GM19240 (cell line): Measurements from ENCODE around the gene SRXN1.
A peak's percentile ranks its signal among the peaks of the same experiment; 100 is the strongest.
"Not testable (repeated sequence)": the region's sequence is repeated elsewhere in the genome, so short reads cannot be mapped to it uniquely, and the experiment has no call there.

Source experiments
- DNase-seq: peaks from one replicate; pipeline ENCODE4 v3.0.0; 2011; ENCODE audit warnings: low spot score; ENCODE audit not compliant: insufficient read length

Gene SRXN1

DNA sequence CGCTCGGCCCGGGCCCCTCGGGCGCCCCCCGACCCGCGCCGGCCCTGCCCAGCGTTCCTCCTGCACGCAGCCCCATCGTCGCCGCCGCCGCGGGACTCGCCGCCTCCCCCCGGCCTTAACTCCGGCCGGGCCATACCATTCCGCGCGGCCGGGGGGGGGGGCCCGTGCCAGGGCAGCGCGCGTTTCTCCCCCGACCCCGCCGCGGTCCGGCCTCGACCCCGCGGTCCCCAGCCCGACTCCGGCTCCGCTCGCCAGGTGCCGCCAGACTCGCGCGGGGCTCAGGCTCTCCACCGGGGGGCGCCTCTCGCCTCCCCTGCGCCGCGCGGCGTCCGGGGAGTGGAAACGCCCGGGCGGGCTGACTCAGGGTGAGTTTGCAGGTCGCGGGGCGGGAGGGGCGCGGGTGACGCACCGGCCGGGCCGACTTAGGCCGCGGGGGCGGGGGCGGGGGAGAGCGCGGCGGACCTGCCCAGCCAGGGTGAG is at the start of gene SRXN1:
Gene SRXN1, minus strand, starts transcription at position 91 of the 480 bp plus-strand sequence. Its CDS starts 15 bp downstream, at position 76.
- peak; percentile 90 for DNase-seq

DNA sequence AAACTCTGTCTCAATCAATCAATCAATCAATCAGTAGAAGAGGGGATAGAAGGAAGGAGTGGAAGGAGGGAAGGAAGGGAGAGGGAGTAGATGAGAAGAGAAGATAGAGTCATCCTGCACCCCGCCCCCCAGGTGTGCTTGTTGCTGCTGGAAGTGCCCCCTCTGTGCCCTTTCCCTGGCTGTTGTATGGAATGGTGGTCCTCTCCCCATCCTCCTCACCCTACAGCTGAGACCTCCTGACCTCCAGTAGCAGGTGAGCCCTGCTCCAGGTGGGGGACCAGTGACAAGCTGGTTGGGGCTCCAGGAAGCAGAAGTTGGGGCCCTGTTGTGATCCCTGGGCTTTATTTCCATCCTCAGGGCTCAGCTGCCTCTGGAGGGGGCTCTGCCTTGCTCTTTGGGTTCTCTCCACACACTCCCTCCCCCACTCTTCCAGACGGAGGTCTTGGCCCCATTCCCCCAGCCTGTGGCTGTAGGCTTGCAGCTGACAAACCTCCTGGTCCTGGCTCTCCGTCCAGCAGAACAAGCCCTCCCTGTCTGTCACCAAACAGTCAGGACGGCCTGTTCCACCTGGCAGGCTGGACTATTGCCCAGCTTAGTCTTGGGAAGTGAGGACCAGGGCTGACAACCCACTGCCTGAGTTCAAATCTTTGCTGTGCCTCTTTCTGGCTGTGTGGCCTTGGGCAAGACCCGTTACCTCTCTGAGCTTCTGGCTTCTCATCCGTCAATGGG is 48.6 kb upstream of the SRXN1 start:
- DNase-seq: no peak

DNA sequence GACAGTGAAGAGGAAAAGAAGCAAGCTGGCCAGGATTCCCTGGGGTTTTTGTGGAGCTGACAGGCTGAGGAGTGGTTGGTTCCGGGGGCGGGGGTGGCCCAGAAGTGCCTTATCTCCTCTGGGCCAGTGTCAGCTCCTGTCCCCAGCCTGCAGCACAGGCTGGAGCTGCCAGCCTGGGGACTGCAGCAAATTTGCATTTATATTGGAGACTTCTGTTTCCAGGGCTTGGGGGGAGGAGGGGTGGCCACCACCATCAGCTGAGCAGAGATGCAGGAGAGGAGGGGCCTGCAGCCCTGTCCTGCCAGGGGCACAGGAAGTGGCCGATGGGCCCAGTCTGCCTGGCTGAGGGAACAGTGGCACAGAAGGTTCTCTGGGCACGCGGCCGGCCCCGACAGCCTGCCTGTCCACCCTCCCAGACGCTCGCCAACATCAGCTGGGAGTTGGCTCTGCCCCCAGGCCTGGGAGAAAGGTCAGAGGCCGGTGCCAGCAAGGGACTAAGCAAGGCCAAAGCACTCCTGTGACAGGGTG is 46.9 kb upstream of the SRXN1 start:
- no peak for DNase-seq

DNA sequence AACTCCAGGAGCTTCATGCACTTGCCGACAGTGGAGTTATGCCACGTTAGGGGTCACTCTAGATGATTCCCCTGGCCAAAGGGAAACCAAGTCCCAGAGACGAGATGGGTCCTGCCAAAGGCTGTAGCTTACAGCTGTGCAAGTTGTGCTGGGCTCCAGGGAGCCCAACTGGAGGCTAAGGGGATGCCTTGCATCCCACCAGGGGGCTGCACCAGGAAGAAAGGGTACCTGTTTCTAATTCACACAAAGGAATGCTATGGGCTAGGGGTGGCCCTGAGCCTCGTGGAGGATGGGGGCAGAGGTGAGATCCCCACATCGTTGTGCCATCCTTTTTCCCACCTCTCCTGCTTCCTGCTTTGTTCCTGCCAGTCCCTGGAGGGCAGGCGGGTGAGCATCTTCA is 46.3 kb upstream of the SRXN1 start:
- DNase-seq: no peak

DNA sequence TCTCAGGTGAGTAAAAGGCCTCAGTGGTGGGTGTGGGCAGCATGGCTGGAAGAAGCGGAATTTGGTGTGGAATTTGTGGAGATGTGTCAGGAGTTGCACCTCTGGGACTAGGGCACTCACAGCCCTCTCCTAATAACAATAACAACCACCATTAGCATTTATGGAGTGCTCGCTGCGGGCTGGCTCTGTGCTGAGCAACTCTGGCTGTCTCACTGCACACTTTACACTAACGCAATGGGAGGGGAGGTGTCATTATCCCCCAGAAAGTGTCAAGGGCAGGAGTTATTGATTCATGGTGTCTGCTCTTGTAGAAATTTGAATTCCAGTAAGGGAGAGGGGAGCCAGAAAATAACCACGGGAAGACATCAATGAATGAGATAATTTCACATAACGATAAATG is 45.3 kb upstream of the SRXN1 start:
- no peak for DNase-seq

DNA sequence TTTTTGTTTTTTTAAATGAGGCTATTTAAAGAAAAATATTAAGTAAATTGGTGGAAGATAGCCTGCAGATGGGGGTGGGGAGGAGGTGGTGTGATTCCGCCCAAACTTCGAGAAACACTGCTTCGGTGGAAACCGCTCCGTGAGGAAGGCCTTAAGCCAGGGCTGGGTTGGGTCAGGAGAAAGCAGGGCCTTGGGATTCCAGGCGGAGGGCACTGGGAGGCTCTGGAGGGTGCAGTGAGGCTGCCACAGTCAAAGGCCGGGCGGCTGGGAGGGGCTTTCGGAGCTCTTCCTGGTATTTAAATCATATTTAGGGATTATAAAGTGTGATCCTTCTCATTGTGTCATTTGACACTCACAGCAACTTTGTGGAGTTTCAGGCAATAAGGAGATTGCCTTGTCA is 44.8 kb upstream of the SRXN1 start:
- DNase-seq: no peak

DNA sequence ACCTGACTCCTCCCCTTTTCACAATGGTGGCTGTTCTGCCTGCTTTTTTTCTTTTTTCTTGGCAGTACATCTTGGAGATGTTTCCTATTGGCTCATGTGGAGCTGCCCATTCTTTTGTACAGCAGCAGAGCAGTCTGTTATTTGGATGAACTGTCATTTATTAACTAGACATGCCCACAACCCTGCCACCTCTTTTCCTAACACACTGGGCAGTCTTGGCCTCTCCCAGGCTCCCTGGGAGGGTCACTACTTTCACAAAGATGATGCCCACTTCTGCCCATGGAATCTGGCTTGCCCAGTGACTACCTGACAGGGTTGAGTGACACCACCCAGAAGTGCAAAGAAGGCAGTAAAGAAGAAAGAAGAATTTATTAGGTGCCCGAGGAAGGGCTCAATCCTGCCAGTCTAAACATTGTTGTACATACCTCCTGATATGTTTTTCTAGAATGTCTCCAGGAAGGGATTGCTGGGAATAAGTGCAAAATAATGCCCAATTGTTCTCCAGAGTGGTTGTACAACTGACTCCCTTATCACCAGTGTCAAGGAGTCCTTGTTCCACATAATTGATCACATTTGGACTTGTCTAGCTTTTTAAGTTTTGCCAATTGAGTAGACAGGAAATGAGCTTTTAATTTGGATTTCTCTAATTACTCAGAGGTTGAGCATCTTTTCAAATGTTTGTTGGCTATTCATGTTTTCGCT is 42.3 kb upstream of the SRXN1 start:
- DNase-seq: no peak

DNA sequence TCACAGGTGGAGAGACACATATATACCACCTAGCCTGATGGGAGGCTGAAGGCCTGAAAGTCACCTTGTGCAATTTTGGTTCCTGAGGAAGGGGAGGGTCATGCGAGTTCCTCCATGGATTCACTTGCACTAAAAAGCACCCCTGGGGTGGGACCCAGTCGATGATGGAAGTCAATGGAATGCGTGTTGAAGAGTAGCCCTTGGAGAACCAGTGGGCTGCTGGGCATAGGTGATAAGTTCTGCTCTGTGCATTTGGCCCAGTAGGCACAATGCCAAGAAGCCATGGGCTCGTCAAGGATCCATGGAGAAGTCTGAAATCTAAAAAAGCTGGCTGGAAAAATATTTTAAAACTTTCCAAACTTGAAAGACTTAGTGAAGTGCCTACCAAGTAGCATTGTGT is 41.5 kb upstream of the SRXN1 start:
- no peak for DNase-seq

DNA sequence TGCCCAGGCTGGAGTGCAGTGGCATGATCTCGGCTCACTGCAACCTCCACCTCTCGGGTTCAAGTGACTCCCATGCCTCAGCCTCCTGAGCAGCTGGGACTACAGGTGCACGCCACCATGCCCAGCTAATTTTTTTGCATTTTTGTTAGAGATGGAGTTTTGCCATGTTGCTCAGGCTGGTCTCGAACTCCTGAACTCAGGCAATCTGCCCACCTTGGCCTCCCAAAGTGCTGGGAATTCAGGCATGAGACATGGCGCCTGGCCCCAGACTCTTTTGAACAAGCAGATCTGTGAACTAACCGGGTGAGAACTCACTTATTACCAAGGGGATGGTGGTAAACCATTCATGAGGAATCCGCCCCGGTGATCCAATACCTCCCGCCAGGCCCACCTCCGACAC is 40.8 kb upstream of the SRXN1 start:
- not testable (repeated sequence) for DNase-seq

DNA sequence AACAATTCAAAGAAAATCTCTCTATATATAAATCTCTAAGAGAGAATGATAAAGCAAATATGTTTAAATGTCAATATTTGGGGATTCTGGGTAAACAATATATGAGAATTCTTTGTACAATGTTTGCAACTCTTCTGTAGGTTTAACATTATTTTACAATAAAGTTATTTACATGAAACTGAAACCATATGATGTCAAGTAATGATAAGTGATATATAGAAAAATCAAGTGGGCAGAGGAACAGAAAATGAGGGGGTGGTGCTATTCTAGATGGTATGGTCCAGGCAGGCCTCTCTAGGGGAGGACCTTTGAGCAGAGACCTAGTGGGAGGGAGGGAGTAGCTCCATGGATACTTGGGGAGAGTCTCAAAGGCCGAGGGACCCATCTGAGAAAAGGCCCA is 39.0 kb upstream of the SRXN1 start:
- DNase-seq: no peak

DNA sequence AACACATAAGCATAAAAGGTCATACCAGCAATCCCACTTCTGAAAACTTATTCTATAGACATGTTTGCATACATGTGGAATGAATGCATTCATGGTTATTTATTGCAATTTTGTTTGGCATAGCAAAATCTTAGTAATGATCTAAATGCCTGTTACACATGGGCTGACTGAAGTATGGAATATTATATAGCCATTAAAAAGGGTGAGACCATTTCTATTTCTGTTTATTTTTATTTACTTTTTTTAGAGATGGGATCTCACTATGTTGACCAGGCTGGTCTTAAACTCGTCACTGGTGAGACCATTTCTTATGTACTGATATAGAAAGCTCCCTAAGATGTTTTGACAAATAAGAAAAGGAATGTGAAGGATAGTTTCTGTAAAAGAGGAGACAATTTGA is 36.9 kb upstream of the SRXN1 start:
- DNase-seq: no peak

DNA sequence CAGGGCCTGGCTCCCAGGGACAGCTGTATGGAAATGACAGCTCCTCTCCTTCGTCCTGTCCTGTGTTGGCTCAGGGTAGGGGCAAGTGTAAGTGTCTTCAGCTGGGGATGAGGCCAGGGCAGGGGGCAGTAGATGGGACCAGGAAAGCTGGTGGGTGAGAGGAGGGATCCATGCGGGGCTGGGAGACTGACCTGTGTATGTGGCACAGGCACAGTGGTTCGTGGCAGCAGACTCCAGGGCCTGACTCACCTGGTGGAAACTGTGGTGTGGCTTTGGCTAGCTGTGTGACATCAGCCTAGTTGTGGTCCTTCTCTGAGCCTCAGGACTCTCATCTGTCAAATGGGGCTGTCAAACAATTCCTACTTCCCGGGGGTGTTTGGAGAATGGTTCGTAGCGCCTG is 36.3 kb upstream of the SRXN1 start:
- DNase-seq: no peak

DNA sequence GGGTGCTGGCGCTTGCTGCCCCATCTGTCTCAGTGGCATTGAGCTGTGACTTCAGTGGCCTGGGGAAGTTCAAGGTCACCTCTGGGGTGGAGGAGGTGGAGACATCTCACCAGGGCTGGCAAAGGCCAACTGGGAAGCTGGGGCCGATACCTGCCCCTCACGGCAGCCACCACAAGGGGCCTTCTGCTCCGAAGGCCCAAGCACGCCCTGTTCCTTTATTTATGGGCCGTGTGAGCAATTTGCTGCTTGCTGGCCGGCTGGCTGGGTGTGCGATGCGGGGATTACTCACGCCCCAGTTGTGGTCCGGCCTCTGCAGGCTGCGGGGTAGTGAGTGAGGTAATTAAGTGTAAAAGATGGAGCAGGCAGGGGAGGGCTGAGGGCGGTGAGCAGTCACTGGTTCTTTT is 35.8 kb upstream of the SRXN1 start:
- DNase-seq: no peak

DNA sequence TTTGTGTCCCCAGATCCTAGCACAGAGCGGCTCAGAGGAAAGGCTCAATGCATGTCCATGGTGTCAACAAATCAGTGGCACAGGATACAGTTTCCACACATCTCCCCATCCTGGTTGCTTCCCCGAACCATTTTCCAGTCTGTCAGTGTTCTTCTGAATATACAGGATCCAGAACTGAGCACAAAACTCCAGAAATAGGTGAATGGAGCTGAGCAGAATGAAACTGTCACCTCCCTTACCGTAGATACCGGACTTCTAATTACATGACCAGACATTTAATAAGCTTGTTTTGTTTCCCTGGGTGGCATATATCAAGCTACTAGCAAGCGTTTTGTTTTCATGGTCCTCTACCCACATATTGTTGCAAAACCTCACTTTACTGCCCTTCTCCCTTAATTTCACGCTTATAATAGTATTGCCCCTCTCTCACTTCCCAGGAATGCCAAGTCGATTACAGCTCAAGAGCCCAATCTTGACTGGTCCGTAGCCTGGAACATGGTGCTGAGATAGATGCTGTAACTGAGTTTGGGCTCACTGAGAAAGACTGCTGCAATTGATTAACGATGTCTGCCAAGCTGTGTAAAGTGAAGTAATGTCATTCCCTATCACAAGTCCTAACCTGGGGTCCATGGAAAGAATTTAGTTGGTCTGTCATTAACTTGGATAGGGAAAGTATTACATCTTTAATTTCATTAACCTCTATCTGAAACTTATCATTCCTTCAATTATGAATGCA is 34.6 kb upstream of the SRXN1 start:
- no peak for DNase-seq

DNA sequence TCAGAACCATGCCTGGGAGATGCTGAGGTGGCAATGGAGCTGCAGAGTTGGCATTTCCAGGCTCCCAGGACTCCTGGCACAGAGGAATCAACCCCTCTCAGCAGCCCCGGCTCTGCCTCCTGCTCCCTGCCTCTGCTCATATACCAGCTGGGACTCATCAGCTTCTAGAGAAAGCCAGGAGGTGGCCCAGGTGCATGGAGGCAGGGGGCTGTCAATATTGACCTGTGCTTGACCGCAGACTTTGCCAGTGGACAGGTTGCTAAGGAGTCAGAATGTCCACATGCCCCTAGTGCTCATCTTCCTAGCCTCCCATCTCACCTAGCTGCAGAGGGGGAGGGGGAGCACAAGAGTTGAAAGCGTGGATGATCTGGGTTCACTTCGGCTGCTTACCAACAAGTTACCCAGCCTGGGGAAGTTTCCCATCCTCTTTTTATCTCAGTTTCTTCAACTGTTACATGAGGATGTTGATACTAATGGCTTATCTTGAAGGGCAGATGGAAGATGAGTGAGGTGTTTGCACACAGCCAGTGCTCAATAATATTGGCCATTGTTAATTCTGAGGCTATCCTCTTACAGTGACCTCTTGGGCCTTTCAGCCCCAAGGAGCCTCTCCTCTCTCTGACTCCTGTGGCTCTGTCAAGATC is 31.8 kb upstream of the SRXN1 start:
- DNase-seq: no peak

DNA sequence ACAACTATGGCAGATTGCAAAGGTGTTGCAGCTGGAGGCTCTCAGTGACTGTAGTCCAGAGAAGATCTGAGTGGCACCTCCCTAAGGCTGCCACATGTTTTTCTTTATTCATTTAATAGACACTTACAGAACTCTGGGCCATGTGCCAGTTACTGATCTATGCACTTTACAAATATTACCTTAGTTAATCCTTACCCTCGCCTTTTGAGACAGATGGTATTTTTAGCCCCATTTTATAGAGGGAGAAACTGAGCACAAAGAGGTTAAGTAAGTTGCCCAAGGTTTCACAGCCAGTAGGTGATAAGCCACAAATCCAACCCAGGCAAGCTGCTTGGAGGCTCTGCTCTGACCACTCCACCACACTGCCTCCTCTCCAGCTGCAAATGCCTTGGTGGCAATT is 29.1 kb upstream of the SRXN1 start:
- no peak for DNase-seq

DNA sequence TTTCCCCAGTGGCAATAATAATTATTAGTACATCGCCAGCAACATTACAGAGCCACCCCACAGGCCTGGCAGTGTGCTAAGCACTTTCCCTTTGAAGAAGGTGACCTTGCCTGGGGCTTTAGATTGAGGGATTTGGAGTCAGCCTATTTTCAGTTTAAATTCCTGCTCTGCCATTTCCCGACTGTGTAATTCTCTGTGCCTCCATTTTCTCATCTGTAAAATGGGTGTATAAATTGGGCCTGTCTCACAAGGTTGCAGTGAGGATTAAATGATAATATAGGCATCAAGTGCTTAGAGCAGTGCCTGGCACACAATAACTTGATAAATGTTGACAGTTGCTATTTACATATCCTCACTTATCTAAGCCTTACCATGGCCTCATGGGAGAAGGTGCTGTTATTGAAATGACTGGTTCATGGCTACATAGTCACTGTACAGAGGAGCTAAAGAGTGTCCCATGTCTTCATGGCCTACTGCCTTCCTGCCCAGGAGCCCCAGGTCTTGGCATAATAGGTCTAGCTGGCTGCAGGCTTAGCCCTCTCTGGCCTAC is 27.7 kb upstream of the SRXN1 start:
- DNase-seq: no peak

DNA sequence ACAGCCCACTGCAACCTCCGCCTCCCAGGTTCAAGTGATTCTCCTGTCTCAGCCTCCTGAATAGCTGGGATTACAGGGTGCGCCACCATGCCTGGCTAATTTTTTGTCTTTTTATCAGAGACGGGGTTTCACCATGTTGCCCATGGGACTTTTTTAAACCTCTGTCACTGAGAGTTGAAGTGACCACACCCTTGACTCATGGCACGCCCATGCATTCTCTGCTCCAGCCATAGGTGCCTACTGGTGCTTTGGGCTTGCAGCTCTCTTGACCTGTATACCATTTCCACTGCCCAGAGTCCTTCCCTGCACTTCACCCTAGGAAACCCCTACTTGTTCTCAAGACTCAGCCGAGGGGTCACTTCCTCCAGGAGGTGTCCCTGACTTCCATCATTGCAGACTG is 25.0 kb upstream of the SRXN1 start:
- no peak for DNase-seq

DNA sequence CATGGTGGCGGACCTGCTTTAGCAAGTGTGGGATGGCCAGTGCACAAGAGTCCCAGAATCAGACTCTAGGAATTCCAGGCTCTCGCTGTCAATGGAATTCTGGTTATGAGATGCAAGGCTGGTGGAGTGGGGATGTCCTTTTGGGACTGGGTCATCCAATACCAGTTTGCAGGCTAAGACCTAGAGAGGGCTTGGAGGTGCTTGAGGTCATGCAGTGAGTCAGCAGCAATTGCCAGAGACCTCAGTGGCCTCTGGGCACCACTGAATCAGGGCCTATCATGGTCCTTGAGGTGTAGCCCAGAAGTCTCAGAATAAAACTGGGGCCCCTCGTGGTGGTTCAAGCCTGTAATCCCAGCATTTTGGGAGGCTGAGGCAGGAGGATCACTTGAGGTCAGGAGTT is 24.0 kb upstream of the SRXN1 start:
- no peak for DNase-seq

DNA sequence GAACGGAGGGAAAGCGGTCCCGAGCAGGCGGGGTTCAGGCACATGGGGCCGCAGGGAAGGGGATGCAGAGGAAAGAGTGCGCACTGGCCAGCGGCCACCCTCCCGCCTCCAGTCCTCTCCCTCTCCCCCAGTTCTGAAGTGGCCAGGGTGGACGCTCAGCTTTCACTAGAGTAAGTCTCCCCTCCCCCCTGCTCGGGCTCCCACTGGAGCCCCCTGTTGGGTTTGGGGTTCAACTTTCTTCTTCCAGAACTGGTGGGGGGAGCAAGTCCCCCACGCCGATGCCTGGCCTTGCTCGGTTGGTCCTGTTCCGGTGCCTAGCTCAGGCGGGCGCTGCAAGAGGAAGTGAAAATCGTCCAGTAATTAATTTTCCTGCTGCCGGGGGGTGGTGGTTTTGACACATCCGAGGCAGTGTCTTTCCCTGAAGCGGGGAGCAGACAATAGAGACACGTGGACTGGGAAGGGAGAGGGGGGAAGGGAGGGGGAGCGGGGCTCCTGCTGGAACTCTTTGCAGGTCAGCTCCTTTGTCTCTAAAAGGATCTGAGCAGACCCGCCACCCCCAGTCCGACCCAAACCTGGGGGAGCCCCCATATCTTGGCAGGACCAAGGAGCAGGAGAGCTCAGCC is 23.4 kb upstream of the SRXN1 start:
- no peak for DNase-seq
